Thyroid gland (tissue), 4 donors: ENCODE measurements around the gene SLC8A1. TPM values are rescaled to one million over a fixed set of nuclear protein-coding genes. Genes with fewer than 3 reads are reported as not detected.
A peak's percentile ranks its signal among the peaks of the same experiment; 100 is the strongest.

ENCODE experiments used
- DNase-seq, 2 donors: peaks; one replicate each; pipeline ENCODE4 v3.0.0-alpha.2; 2019
- H3K27ac ChIP-seq, 3 donors: fragments of 200-600 bp; sonication (generic); 1 replicate in 2 of 3; 2 replicates in 1 of 3; pipeline ENCODE4 v1.5.1; 2016 to 2019; ENCODE audit warnings: mild to moderate bottlenecking in 1 of 3, moderate library complexity in 1 of 3
- H3K27me3 ChIP-seq: fragments of 200-600 bp; sonication (generic); one replicate; pipeline ENCODE4 v1.5.1; 2019
- H3K36me3 ChIP-seq, 2 donors: fragments of 200-600 bp; sonication (generic); one replicate each; pipeline ENCODE4 v1.5.1; 2016 to 2019
- H3K4me1 ChIP-seq, 2 donors: fragments of 200-600 bp; sonication (generic); one replicate each; pipeline ENCODE4 v1.5.1; 2017 to 2019
- H3K4me3 ChIP-seq, 3 donors: fragments of 200-600 bp; sonication (generic); replicated peaks in 1 of 3; 1 replicate in 2 of 3; 2 replicates in 1 of 3; pipeline ENCODE4 v1.5.1; 2016; ENCODE audit warnings: mild to moderate bottlenecking in 1 of 3
- H3K9me3 ChIP-seq: fragments of 200-600 bp; sonication (generic); one replicate; pipeline ENCODE4 v1.5.1; 2017
- POLR2A ChIP-seq, 2 donors: fragments of 450-650 bp; IDR thresholded peaks; one replicate each; pipeline ENCODE4 v1.6.1; 2017; ENCODE audit warnings: antibody characterized with exemption in 2 of 2, mild to moderate bottlenecking in 2 of 2, moderate library complexity in 1 of 2
- WGBS, 2 donors: methylation state at CpG; one replicate each; pipeline ENCODE4 v1.1.5; 2017; 5-methylcytosine and 5-hydroxymethylcytosine counted together
- intact Hi-C: fragments of 100-400 bp; cut with DNase I; formaldehyde crosslinking; loops from one replicate; pipeline ENCODE4 v1.15.1; 2023
- total RNA-seq, 4 donors: library from RNA; depleted of rRNA; stranded (reverse); fragments of >200 nt; gene quantifications; one replicate each; pipeline ENCODE4 v1.2.3, GENCODE V29; 2016
- TF ChIP-seq, protein P1 (sequence below), 6 experiments: fragments of 200-600 bp in 3 of 6; fragments of 450-650 bp in 3 of 6; sonication (generic) in 3 of 6; IDR thresholded peaks; one replicate each; pipeline ENCODE4 v1.5.1; 2016 to 2019; ENCODE audit warnings: antibody characterized with exemption in 6 of 6, mild to moderate bottlenecking in 2 of 6, inconsistent platforms in 1 of 6, moderate library complexity in 1 of 6

The SLC8A1 gene
- total RNA-seq, 4 donors from 2014 or later, result 2.0 to 5.1 (median 4.4) TPM

DNA sequence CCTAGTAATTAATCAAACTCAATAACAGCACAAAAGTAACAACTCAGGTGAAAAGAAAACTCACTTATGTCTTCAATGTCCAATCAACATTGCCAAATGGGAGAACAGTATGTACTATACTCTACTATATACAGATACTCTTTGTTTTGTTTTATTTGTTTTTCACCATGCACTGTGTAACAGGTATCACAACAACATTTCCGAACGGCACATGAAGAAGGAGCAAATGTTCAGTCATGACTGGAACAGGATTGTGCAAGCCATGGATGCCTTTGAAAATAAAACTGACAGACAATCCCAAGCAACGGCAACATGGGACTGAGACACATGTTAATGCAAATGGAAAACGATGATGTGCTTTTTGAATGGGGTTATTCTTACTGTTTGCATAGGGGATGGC lies 337.9 kb downstream of the SLC8A1 start:
- DNase-seq, result no peak
- WGBS, 2 donors, result 81 to 94% methylated on average over 4 of the region's 4 CpGs
- Histone ChIP-seq H3K27ac (no peak overlapping the region), H3K9me3 (no peaks in the 10 kb centered on the region), H3K36me3 (no peaks in the 10 kb centered on the region), H3K27me3 (no peaks in the 10 kb centered on the region), H3K4me3 (no peak overlapping the region), H3K4me1 (no peaks in the 10 kb centered on the region)
- intact Hi-C loops, result no loop called here
- TF ChIP-seq, protein P1, sequence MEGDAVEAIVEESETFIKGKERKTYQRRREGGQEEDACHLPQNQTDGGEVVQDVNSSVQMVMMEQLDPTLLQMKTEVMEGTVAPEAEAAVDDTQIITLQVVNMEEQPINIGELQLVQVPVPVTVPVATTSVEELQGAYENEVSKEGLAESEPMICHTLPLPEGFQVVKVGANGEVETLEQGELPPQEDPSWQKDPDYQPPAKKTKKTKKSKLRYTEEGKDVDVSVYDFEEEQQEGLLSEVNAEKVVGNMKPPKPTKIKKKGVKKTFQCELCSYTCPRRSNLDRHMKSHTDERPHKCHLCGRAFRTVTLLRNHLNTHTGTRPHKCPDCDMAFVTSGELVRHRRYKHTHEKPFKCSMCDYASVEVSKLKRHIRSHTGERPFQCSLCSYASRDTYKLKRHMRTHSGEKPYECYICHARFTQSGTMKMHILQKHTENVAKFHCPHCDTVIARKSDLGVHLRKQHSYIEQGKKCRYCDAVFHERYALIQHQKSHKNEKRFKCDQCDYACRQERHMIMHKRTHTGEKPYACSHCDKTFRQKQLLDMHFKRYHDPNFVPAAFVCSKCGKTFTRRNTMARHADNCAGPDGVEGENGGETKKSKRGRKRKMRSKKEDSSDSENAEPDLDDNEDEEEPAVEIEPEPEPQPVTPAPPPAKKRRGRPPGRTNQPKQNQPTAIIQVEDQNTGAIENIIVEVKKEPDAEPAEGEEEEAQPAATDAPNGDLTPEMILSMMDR (IDR thresholded peaks at IDR 0.05), result no peak
- no peak for TF ChIP-seq POLR2A (IDR thresholded peaks at IDR 0.05)

DNA sequence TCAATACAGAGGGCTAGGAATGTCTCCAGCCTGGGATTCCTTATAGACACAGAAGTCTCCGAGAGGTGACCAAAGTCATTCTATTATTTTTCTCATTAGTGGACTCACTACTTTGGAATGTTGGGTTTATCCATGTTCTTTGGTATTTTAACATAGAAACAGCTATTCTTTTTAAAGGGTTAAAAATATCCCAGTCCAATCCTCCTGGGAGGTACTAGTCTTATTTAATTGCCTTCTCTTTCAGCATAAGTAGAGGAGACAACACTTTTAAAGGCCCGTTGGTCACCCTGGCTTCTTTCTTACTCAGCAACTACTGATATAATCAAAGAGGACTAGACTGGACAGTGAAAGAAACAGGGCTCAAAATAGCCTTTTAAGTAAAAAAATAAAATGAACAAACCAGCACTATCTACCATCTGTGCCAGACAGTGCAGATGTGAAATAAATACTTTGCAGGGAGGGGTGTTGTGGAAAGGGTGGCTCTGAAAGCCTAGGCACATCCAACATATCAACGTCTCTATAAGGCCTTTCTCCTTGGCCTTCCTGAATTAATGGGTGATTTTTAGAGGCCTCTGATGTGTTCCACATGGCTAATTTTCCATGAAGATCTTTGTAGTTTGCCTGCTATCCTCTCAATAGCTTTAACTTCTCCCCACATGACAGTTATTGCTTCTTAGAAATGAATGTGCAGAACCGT lies 338.5 kb downstream of the SLC8A1 start:
- Histone ChIP-seq H3K27me3 (no peaks in the 10 kb centered on the region), H3K36me3 (no peaks in the 10 kb centered on the region), H3K4me3 (no peak overlapping the region), H3K4me1 (no peaks in the 10 kb centered on the region), H3K27ac (no peak overlapping the region), H3K9me3 (no peaks in the 10 kb centered on the region)
- no peak for DNase-seq
- 61 to 73% methylated on average over 4 of the region's 4 CpGs for WGBS, 2 donors
- no peak for TF ChIP-seq POLR2A (IDR thresholded peaks at IDR 0.05)
- intact Hi-C loops, result no loop called here

DNA sequence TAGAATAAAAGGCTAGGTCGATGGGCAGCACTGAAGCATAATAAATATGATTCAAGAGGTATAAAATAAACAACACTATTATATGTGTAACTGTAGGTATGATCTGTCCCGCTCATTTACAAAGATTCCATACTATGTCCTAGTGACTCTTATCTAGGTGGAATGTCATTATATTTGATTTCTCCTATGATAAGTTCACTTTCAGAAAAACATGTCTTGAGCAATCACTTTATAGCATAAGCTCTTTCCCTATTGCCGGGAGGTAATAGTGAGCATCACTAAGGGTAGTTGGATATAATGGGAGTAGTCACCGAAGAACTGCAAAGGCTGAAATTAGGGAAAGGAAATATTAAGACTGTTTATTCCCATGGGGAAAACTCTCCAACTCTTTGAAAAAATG lies 342.5 kb downstream of the SLC8A1 start:
- DNase-seq, result no peak
- Histone ChIP-seq H3K36me3 (no peaks in the 10 kb centered on the region), H3K4me1 (no peaks in the 10 kb centered on the region), H3K9me3 (no peaks in the 10 kb centered on the region), H3K4me3 (no peak overlapping the region), H3K27ac (no peak overlapping the region), H3K27me3 (no peaks in the 10 kb centered on the region)
- 88 to 92% methylated on average over 4 of the region's 4 CpGs for WGBS, 2 donors
- no peak for TF ChIP-seq POLR2A (IDR thresholded peaks at IDR 0.05)
- TF ChIP-seq, protein P1 (IDR thresholded peaks at IDR 0.05), result no peak
- intact Hi-C loops, result no loop called here

DNA sequence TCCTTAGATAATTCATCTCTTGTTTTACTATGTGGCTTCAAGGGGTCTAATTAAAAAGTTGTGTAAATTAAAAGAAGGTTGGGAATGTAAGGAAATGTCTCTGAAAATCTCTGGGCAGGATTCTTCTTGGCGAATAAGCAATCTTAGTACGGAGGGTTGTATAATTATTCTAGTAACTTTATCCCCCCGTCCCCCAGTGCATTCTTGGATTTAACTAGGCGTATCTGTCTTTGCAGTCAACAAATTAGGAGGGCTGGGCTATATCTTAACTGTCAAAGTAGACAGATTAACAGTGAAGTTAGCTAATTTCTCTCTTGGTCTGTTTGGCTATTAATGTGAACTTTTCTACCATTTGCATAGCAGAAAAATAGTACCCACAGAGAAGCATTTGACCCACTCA lies 343.0 kb downstream of the SLC8A1 start:
- DNase-seq, result no peak
- Histone ChIP-seq H3K4me1 (peaks cover 0 to 3% of the 10 kb centered on the region in 2 donors), H3K36me3 (no peaks in the 10 kb centered on the region), H3K27ac (no peak overlapping the region), H3K27me3 (no peaks in the 10 kb centered on the region), H3K4me3 (no peak overlapping the region), H3K9me3 (no peaks in the 10 kb centered on the region)
- intact Hi-C loops, result no loop called here
- TF ChIP-seq, protein P1 (IDR thresholded peaks at IDR 0.05), result no peak
- 70 to 82% methylated on average over 4 of the region's 4 CpGs for WGBS, 2 donors

DNA sequence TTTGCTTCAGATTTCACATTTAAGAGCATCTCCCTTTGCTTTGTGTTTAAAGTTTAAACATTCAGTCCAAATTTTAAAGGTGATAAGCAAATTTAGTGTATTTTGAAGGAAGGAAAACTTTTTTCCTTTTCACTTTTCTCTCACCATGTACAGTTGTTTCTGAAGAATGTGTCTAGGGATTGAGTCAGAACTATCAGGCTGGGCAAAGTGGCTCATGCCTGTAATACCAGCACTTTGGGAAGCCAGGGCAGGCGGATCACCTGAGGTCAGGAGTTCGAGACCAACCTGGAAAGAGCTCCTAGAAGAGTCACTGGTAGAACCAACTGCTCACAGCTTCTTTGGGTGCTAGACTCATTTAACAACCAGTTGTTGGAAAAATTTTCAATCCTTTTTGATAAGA lies 345.8 kb downstream of the SLC8A1 start:
- H3K4me3 ChIP-seq, result no peak overlapping the region
- TF ChIP-seq, protein P1 (IDR thresholded peaks at IDR 0.05), result no peak
- no peak for TF ChIP-seq POLR2A (IDR thresholded peaks at IDR 0.05)
- 95 to 98% methylated on average over 2 of the region's 2 CpGs for WGBS, 2 donors
- no peaks in the 10 kb centered on the region for H3K9me3 ChIP-seq
- H3K36me3 ChIP-seq, result no peaks in the 10 kb centered on the region
- H3K4me1 ChIP-seq, result peaks cover 0 to 9% of the 10 kb centered on the region in 2 donors
- intact Hi-C loops, result no loop called here
- no peak for DNase-seq
- H3K27ac ChIP-seq, result peak overlapping the region in 1 of 3 donors; percentile 34
- H3K27me3 ChIP-seq, result no peaks in the 10 kb centered on the region
